ENCODE measurements around the gene TFPI2. TPM values are rescaled to one million over a fixed set of nuclear protein-coding genes. Genes with fewer than 3 reads are reported as not detected.

Gene TFPI2
- total RNA-seq, 2 experiments from 2014 or later = not detected

DNA sequence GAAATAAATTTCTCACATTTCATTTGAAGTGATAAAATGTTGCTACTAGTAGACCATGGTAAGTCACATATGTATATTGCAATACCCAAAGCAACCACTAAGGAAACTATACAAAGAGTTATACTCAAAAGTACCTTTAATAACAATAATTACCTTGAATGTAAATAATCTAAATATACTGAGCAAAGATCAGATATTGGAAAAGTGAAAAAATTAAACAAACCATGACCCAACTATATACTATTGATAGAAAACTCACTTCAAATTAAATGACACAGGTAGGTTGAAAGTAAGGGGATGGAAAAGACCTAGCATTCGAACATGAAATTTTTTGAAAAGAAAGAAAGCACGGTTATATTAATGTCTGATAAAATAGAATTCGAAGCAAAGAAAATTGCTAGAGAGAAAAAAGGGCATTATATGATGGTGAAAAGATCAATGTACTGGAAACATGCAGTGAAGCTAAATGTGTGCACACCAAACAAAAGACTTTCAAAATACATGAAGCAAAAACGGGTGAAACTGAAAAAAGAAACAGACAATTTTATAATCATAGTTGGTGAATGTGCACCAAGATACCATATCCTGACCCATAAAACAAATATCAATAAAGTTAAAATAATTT lies 29.1 kb downstream of the TFPI2 start:
- Mint-ChIP-seq H3K9me3 (no peaks in the 10 kb centered on the region), H3K27me3 (no peaks in the 10 kb centered on the region), H3K4me1 (no peaks in the 10 kb centered on the region), H3K36me3 (ENCODE audit: low read depth) (no peaks in the 10 kb centered on the region), H3K4me3 (no peak overlapping the region), H3K27ac (no peak overlapping the region)
- ChIA-PET CTCF (no interaction called here), POLR2A (no interaction called here)
- no peak for DNase-seq

DNA sequence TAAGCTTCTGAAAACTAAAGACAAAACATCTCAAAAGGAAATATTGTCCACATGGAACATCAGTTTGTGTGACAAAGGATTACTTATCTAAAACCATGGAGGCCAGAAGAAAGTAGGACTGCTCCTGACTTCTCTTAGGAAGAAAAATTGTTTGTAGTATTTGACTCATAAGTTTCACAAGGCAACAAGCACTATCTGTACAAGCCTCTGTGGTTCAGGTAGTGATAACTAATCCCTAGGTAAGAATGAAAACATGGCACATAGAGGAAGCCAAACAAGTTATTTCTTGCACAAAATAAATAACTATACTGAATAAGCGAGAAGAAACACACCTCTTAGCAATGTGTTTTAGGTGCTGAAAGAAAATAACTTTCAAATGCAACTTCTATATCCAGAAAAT lies 30.3 kb downstream of the TFPI2 start:
- Mint-ChIP-seq H3K27ac (no peak overlapping the region), H3K9me3 (no peaks in the 10 kb centered on the region)

GRCh38 chr7:93858857-93859256 lies 31.7 kb downstream of the TFPI2 start:
- Mint-ChIP-seq H3K36me3 (ENCODE audit: low read depth) (no peaks in the 10 kb centered on the region), H3K9me3 (no peaks in the 10 kb centered on the region), H3K4me1 (no peaks in the 10 kb centered on the region), H3K27me3 (no peaks in the 10 kb centered on the region), H3K4me3 (no peak overlapping the region), H3K27ac (no peak overlapping the region)
- POLR2A ChIA-PET = no interaction called here
- DNase-seq = no peak
- CTCF ChIA-PET = no interaction called here

More for the DNA sequence above, 30.3 kb downstream of the TFPI2 start:
- DNase-seq = no peak
- Mint-ChIP-seq H3K36me3 (ENCODE audit: low read depth) (no peaks in the 10 kb centered on the region), H3K4me1 (no peaks in the 10 kb centered on the region), H3K27me3 (no peaks in the 10 kb centered on the region), H3K4me3 (no peak overlapping the region)
- CTCF ChIA-PET = no interaction called here
- POLR2A ChIA-PET = no interaction called here

GRCh38 chr7:93856323-93856722 lies 34.2 kb downstream of the TFPI2 start:
- no peak overlapping the region for H3K4me3 Mint-ChIP-seq
- ChIA-PET CTCF (no interaction called here), POLR2A (no interaction called here)
- H3K4me1 Mint-ChIP-seq = no peaks in the 10 kb centered on the region
- no peak for DNase-seq
- no peaks in the 10 kb centered on the region for H3K9me3 Mint-ChIP-seq
- H3K36me3 Mint-ChIP-seq (ENCODE audit: low read depth) = no peaks in the 10 kb centered on the region
- H3K27ac Mint-ChIP-seq = no peak overlapping the region
- H3K27me3 Mint-ChIP-seq = no peaks in the 10 kb centered on the region

DNA sequence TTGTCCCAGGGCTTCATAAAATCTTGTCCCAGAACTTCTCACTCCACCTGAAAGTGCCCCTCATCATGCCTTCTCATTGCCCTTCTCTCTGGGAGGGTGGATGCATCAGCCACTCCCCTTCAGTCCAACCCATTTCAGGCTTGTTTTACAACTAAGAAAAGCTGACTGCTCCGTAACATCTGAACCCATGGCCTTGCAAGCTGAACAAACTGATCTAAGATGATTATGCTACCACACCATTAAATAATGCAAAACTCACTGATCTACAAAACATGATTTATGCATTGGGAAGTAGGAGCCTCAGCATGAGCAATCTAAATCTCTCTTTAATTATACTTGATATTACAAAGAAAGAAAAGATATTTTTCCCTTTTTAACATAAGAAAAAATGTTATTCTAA lies 34.8 kb downstream of the TFPI2 start:
- Mint-ChIP-seq H3K4me3 (no peak overlapping the region), H3K9me3 (no peaks in the 10 kb centered on the region), H3K36me3 (ENCODE audit: low read depth) (no peaks in the 10 kb centered on the region), H3K27ac (no peak overlapping the region), H3K4me1 (no peaks in the 10 kb centered on the region), H3K27me3 (no peaks in the 10 kb centered on the region)
- POLR2A ChIA-PET = no interaction called here
- DNase-seq = no peak
- CTCF ChIA-PET = no interaction called here

DNA sequence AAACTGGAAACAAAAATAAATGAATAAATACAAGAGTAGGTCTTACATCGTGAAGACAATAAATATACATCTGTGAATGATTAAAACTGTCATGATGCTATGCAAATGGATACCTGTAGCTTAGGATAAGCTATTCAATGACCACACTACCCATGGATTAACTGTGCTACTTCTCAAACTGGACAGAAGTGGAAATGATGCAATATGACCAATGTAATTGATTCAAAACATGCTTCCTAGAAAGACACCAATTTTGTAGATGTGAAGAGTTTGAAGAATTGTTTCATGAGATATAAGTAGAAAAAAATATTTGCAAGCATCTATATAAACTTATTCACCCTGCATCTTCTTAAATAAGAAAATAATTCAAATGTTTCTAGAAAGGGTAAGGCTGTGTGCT lies 36.1 kb downstream of the TFPI2 start:
- ChIA-PET POLR2A (no interaction called here), CTCF (no interaction called here)
- no peaks in the 10 kb centered on the region for H3K9me3 Mint-ChIP-seq
- no peaks in the 10 kb centered on the region for H3K36me3 Mint-ChIP-seq (ENCODE audit: low read depth)
- H3K4me1 Mint-ChIP-seq = no peaks in the 10 kb centered on the region
- H3K4me3 Mint-ChIP-seq = no peak overlapping the region
- H3K27me3 Mint-ChIP-seq = no peaks in the 10 kb centered on the region
- H3K27ac Mint-ChIP-seq = no peak overlapping the region
- no peak for DNase-seq

DNA sequence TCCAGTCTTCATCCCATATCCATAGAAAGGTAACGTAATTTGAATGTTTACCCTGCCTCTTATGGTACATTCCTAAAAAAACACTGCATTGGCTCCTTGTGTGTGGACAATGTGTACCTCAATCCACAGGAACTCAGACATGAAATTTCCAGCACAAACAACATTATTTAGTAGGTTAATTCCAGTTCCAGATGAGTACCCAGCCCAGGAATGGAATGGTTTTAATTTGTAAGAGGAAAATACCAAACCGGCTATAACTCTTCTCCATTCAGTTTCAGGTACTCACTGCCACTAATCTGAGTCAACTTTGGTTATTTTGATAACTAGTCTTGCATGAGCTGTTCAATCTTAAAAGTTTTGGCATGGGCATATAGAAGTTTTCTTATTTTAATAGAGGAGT lies 39.0 kb downstream of the TFPI2 start:
- H3K4me1 Mint-ChIP-seq = no peaks in the 10 kb centered on the region
- ChIA-PET POLR2A (no interaction called here), CTCF (no interaction called here)
- DNase-seq = no peak
- H3K27ac Mint-ChIP-seq = no peak overlapping the region
- no peaks in the 10 kb centered on the region for H3K36me3 Mint-ChIP-seq (ENCODE audit: low read depth)
- H3K4me3 Mint-ChIP-seq = no peak overlapping the region
- no peaks in the 10 kb centered on the region for H3K9me3 Mint-ChIP-seq
- no peaks in the 10 kb centered on the region for H3K27me3 Mint-ChIP-seq

- H3K27ac Mint-ChIP-seq = no peak overlapping the region
- no peaks in the 10 kb centered on the region for H3K9me3 Mint-ChIP-seq
- ChIA-PET POLR2A (no interaction called here), CTCF (no interaction called here)
- no peak for DNase-seq
- H3K4me3 Mint-ChIP-seq = no peak overlapping the region
- no peaks in the 10 kb centered on the region for H3K27me3 Mint-ChIP-seq
- no peaks in the 10 kb centered on the region for H3K4me1 Mint-ChIP-seq
- no peaks in the 10 kb centered on the region for H3K36me3 Mint-ChIP-seq (ENCODE audit: low read depth)
These were observed 47.3 kb downstream of the TFPI2 start for GRCh38 chr7:93843260-93843659.

- H3K9me3 Mint-ChIP-seq = no peaks in the 10 kb centered on the region
- H3K27me3 Mint-ChIP-seq = no peaks in the 10 kb centered on the region
- POLR2A ChIA-PET = no interaction called here
- H3K4me1 Mint-ChIP-seq = no peaks in the 10 kb centered on the region
- no peak overlapping the region for H3K27ac Mint-ChIP-seq
- DNase-seq = no peak
- H3K4me3 Mint-ChIP-seq = no peak overlapping the region
- no peaks in the 10 kb centered on the region for H3K36me3 Mint-ChIP-seq (ENCODE audit: low read depth)
- CTCF ChIA-PET = no interaction called here
These were observed 51.6 kb downstream of the TFPI2 start for GRCh38 chr7:93838966-93839365.

- no peaks in the 10 kb centered on the region for H3K27me3 Mint-ChIP-seq
- no peak overlapping the region for H3K27ac Mint-ChIP-seq
- no peaks in the 10 kb centered on the region for H3K4me1 Mint-ChIP-seq
- H3K36me3 Mint-ChIP-seq (ENCODE audit: low read depth) = no peaks in the 10 kb centered on the region
- H3K4me3 Mint-ChIP-seq = no peak overlapping the region
- H3K9me3 Mint-ChIP-seq = no peaks in the 10 kb centered on the region
- ChIA-PET POLR2A (no interaction called here), CTCF (no interaction called here)
- DNase-seq = no peak
These were observed 53.3 kb downstream of the TFPI2 start for GRCh38 chr7:93837245-93837644.

- H3K27ac Mint-ChIP-seq = no peak overlapping the region
- no peaks in the 10 kb centered on the region for H3K36me3 Mint-ChIP-seq (ENCODE audit: low read depth)
- H3K27me3 Mint-ChIP-seq = no peaks in the 10 kb centered on the region
- ChIA-PET POLR2A (no interaction called here), CTCF (no interaction called here)
- no peak overlapping the region for H3K4me3 Mint-ChIP-seq
- no peaks in the 10 kb centered on the region for H3K9me3 Mint-ChIP-seq
- no peaks in the 10 kb centered on the region for H3K4me1 Mint-ChIP-seq
- DNase-seq = no peak
These were observed 54.4 kb downstream of the TFPI2 start for GRCh38 chr7:93836116-93836515.

- Mint-ChIP-seq H3K4me3 (no peak overlapping the region), H3K36me3 (ENCODE audit: low read depth) (no peaks in the 10 kb centered on the region), H3K27me3 (no peaks in the 10 kb centered on the region), H3K4me1 (no peaks in the 10 kb centered on the region), H3K9me3 (no peaks in the 10 kb centered on the region), H3K27ac (no peak overlapping the region)
- CTCF ChIA-PET = interaction anchor here (0.6 kb wide), 1 partner anchor 157 kb away, joined by 3 read pairs; no protein-coding TSS in a partner anchor
- POLR2A ChIA-PET = no interaction called here
- DNase-seq = no peak
These were observed 54.9 kb downstream of the TFPI2 start for GRCh38 chr7:93835702-93836101.

All from activated CD4-positive, alpha-beta memory T cell treated with anti-CD3 and anti-CD28 coated beads, Interleukin-2, amount 10 ng/mL, durations not matched to agents 7 days and 5 days (primary cell).